Measurements from ENCODE around the gene GINS1.

GINS1 gene

DNA sequence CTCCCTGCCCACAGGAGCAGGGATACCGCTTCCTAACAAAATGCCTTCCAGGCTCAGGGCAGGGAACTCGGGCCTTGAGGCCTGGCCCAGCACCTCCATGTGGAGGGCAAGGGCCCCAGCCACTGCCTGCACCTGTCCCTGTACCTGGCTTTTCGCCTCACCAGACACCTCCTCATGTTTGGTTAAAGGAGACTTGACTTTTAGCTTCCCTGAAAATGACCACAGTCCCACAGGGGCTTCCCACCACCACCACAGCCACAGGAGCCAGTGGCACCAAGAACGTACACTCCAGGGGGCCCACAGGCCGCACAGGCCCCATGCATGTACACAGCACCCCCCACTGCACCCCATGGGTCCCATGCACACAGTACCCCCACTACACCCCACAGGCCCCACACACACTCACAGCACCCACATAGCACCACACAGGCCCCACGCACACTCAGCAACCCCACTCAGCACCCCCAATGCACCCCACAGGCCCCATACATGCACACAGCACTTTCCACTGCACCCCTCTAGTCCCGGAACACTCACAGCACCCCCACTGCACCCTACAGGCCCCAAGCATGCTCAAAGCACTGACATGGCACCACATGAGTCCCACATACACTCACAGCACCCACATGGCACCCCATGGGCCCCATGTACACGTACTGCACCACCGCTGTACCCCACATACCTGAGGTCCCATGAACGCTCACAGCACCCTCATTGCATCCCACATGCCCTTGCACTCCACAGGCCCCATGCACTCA lies 86.5 kb downstream of the GINS1 start:
- DNase-seq (ENCODE audit: low read depth in 2 of 2) = no peak
- H3K4me3 ChIP-seq (replicated peaks in 1 of 2; ENCODE audit: low read depth in 2 of 2, low read length in 2 of 2) = no peak overlapping the region
- TF ChIP-seq, protein P1, sequence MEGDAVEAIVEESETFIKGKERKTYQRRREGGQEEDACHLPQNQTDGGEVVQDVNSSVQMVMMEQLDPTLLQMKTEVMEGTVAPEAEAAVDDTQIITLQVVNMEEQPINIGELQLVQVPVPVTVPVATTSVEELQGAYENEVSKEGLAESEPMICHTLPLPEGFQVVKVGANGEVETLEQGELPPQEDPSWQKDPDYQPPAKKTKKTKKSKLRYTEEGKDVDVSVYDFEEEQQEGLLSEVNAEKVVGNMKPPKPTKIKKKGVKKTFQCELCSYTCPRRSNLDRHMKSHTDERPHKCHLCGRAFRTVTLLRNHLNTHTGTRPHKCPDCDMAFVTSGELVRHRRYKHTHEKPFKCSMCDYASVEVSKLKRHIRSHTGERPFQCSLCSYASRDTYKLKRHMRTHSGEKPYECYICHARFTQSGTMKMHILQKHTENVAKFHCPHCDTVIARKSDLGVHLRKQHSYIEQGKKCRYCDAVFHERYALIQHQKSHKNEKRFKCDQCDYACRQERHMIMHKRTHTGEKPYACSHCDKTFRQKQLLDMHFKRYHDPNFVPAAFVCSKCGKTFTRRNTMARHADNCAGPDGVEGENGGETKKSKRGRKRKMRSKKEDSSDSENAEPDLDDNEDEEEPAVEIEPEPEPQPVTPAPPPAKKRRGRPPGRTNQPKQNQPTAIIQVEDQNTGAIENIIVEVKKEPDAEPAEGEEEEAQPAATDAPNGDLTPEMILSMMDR (IDR thresholded peaks at IDR 0.05; ENCODE audit: low read depth, low read length) = no peak

DNA sequence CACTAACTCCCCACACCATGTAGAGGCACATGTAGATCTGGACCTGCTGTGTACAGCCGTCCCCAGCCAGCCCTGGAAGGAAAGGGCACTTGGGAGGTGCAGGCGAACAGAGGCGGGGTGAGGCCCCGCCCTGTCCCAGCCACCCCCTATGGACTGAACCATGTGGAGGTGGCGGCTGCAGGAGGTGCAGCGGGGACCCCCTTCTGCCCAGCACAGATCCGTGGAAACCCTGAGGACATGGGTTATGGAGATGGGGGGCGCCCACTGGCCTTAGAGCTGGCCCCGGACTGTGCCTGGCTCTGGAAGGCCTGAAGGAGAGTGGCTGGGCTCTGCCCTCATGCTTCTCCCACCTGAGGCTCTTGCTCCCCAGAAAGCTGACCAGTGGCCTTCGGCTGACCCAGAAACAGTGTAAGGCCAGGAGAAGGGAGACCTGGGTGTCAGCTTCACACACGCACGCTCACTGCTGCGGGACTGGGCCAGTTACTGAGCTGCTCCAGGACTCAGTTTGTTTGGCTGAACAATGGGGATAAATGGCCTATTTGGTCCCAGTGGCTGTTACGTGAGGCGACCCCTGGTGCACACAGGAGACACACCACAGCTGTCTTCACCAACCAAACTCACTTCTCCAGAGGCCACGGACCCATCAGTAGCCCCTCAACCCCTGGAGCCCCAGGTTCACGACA lies 87.2 kb downstream of the GINS1 start:
- DNase-seq (ENCODE audit: low read depth in 2 of 2) = no peak
- no peak overlapping the region for H3K4me3 ChIP-seq (replicated peaks in 1 of 2; ENCODE audit: low read depth in 2 of 2, low read length in 2 of 2)
- TF ChIP-seq, protein P1 (IDR thresholded peaks at IDR 0.05; ENCODE audit: low read depth, low read length) = no peak

DNA sequence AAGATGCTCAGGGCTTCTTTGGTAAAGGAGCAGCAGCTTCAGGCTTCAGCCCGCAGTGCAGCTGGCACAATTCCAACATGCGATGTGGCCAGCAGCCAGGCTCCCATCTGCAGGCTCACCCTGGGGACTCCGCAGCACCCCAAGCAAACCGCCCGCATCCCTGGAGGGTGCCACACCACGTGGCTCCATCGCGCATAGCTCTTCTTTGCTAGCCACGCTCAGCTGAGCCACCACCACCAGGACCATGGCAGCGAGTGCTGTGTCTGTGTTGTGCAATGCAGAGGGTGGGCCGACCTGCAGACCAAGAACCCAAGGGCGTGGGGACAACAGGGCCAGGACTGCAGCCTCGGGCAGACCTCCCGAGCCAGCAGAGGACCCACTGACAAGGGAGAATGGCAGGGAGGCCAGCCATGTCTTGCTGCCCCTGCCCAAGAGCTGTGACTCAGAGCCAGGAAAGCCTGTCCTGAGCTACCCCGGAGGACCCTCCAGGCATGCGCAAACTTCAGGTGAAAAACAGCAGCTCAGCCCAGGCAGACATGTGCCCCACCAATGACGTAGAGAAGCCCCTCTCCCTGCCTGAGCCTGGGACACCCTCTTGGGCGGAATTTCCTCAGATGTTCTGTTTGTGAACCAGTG lies 87.8 kb downstream of the GINS1 start:
- TF ChIP-seq, protein P1 (IDR thresholded peaks at IDR 0.05; ENCODE audit: low read depth, low read length) = no peak
- H3K4me3 ChIP-seq (replicated peaks in 1 of 2; ENCODE audit: low read depth in 2 of 2, low read length in 2 of 2) = no peak overlapping the region
- DNase-seq (ENCODE audit: low read depth in 2 of 2) = no peak

DNA sequence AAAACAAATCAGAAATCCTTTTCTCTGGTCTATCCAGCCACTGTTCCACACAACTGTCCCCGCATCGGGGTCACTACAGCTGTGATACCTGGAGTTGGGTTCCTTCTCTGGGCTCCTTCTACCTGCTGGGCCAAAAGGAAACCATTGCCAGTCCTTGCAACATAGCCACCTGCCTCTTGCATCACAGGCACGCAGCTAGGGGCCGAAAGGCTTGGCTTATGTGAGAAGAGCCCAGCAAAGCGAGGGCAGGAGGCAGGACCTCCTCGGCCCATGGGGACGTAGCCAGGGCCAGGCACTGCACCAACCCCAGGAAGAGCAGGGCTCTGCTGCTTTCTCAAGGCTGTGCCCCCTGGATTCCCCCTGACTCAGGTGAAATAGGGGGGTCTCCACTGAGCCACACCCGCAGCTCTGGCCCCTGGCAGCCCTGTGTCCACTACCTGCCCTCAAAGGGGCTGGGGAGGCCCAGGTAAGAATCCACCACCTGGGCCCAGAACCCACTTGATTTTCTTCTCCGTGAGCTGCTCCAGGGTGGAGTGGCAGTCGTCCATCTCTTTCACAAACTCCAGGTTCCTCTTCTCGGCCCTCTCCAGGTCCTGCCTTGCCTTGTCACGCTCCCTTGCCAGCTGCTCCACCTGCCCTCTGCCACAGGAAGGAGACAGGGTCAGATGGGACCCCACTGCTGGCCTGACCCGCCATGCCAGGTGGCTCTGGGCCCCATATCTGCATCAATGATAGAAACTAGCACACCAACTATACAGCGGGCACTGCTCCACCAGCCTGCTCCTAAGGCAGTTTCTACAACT lies 88.9 kb downstream of the GINS1 start:
- no peak for DNase-seq (ENCODE audit: low read depth in 2 of 2)
- no peak overlapping the region for H3K4me3 ChIP-seq (replicated peaks in 1 of 2; ENCODE audit: low read depth in 2 of 2, low read length in 2 of 2)
- TF ChIP-seq, protein P1 (IDR thresholded peaks at IDR 0.05; ENCODE audit: low read depth, low read length) = no peak

DNA sequence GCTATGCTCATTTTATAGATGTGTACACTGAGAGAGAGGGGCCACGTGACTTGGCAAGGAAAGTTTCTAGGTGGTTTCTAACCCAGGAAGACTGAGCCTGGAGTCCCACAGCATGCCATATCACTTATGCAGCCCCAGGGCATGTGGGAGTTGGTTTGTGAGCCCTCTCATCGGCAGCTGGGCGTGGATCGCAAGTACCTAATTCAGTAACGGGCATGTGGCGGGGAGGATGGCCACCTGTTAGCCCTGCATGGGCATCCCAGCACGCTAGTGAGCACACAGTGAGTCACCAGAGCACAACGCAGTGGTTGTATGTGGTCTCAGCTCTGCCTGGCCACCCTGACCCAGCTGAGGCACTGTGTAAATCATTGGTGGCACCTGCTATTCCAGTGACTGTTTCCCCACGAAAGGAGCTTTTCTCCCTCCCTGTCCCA lies 89.5 kb downstream of the GINS1 start:
- H3K4me3 ChIP-seq (replicated peaks in 1 of 2; ENCODE audit: low read depth in 2 of 2, low read length in 2 of 2) = no peak overlapping the region
- no peak for DNase-seq (ENCODE audit: low read depth in 2 of 2)
- TF ChIP-seq, protein P1 (IDR thresholded peaks at IDR 0.05; ENCODE audit: low read depth, low read length) = no peak

DNA sequence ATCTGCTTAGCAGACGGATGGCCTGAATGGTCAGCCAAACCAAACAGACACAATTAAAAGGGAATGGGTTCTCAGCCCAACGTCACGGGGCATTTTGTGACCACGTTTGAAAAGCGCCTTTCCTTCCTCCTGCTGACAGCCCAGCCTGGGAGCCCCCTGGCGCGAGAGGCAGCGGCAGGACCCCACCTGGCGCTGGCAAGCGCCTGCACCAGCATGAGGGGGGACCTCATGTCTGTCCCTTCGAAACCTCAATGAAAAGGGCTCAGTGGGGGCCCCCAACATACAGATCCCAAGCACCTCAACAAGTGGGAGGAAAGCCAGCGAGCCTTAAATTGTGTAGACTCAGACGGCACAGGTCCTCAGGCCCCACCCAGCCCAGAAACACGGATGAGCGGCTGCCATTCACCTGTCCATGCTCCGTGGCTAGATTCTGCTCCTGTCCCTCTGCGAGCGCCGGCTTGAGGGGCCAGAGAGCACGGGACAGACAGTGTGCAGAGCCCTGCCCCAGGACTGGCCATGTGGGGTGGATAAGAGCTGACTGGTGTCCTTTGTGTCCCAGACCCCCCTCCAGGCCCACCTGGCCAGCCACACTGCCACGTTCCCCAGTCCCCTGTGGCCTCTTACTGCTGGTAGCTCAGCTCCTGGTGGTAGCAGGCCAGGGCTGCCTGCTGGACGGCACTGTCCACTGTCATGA lies 90.3 kb downstream of the GINS1 start:
- H3K4me3 ChIP-seq (replicated peaks in 1 of 2; ENCODE audit: low read depth in 2 of 2, low read length in 2 of 2) = no peak overlapping the region
- TF ChIP-seq, protein P1 (IDR thresholded peaks at IDR 0.05; ENCODE audit: low read depth, low read length) = no peak

More for the DNA sequence above, 90.3 kb downstream of the GINS1 start:
- DNase-seq (ENCODE audit: low read depth in 2 of 2) = no peak
